Heart left ventricle (tissue), 16 donors: ENCODE results near the gene GNAT2. TPM values are rescaled to one million over a fixed set of nuclear protein-coding genes. Genes with fewer than 3 reads are reported as not detected.

ENCODE experiments used
- ATAC-seq, 4 donors: fragments of 200-7000 bp; cut with Tn5 transposase; one replicate each; pipeline ENCODE4 v1.9.1; 2020 to 2022; ENCODE audit warnings: moderate library complexity in 4 of 4, mild to moderate bottlenecking in 3 of 4, moderate number of reproducible peaks in 1 of 4
- DNase-seq, 5 donors: peaks; one replicate each; pipeline ENCODE4 v3.0.0-alpha.2; 2020
- H3K27ac ChIP-seq, 12 donors: fragments of 200-600 bp; sonication (generic) in 4 of 12; one replicate each; pipeline versions ENCODE4 v1.5.0 to v1.8.0; 2016 to 2022; ENCODE audit warnings: mild to moderate bottlenecking in 2 of 12
- H3K27me3 ChIP-seq, 9 donors: fragments of 200-600 bp; sonication (generic) in 2 of 9; one replicate each; pipeline versions ENCODE4 v1.5.1 to v1.8.0; 2016 to 2022; ENCODE audit warnings: mild to moderate bottlenecking in 3 of 9
- H3K36me3 ChIP-seq, 9 donors: fragments of 200-600 bp; sonication (generic) in 2 of 9; one replicate each; pipeline versions ENCODE4 v1.5.0 to v1.8.0; 2018 to 2022; ENCODE audit warnings: mild to moderate bottlenecking in 2 of 9
- H3K4me1 ChIP-seq, 12 donors: fragments of 200-600 bp; sonication (generic) in 4 of 12; one replicate each; pipeline versions ENCODE4 v1.5.0 to v1.8.0; 2016 to 2022; ENCODE audit warnings: mild to moderate bottlenecking in 3 of 12
- H3K4me3 ChIP-seq, 12 donors: fragments of 200-600 bp; sonication (generic) in 4 of 12; one replicate each; pipeline versions ENCODE4 v1.5.0 to v1.8.0; 2017 to 2022; ENCODE audit warnings: mild to moderate bottlenecking in 9 of 12, moderate library complexity in 4 of 12
- H3K9me3 ChIP-seq, 12 donors: fragments of 200-600 bp; sonication (generic) in 4 of 12; one replicate each; pipeline versions ENCODE4 v1.5.0 to v1.8.0; 2016 to 2022; ENCODE audit warnings: mild to moderate bottlenecking in 1 of 12
- POLR2A ChIP-seq, 2 donors: fragments of 450-650 bp; IDR thresholded peaks; one replicate each; pipeline ENCODE4 v1.6.1; 2017; ENCODE audit warnings: antibody characterized with exemption in 2 of 2, mild to moderate bottlenecking in 2 of 2, moderate library complexity in 2 of 2
- WGBS, 4 donors: extraction: QIAGEN DNeasy Blood & Tissue Kit in 2 of 4; methylation state at CpG; one replicate each; pipeline versions ENCODE4 v1.1.5 to v1.1.7; 2013 to 2018; 5-methylcytosine and 5-hydroxymethylcytosine counted together
- intact Hi-C, 10 donors: fragments of 100-400 bp; cut with DNase I; formaldehyde crosslinking; loops; one replicate each; pipeline versions ENCODE4 v1.11.1 to v1.14.2; 2022
- polyA plus RNA-seq, 2 donors: library from polyadenylated mRNA; stranded (reverse); fragments of 200-250 nt; gene quantifications; one replicate each; pipeline ENCODE4 v1.2.3, GENCODE V29; 2013
- total RNA-seq, 9 donors: library from RNA; depleted of rRNA in 2 of 9; stranded (reverse); fragments of >200 nt in 2 of 9; fragmentation: NEBNext Ultra II Directional in 3 of 9; extraction: Animal tissue kit (Norgen Biotek cat#: 25700) in 3 of 9; gene quantifications; one replicate each; pipeline versions ENCODE4 v1.1.0 to v1.2.4, GENCODE V29; 2016 to 2023
- TF ChIP-seq, protein P1 (sequence below), 12 donors: fragments of 200-600 bp; sonication (generic) in 4 of 12; IDR thresholded peaks; one replicate each; pipeline versions ENCODE4 v1.5.0 to v1.8.0; 2018 to 2022; ENCODE audit warnings: antibody characterized with exemption in 12 of 12, mild to moderate bottlenecking in 5 of 12
- donor health status: ischemic (EF 13 %, LVEDD 7.1; RV severe dilation, severe dysfunction).
- donor health status: healthy with polysubstance abuse.
- donor health status: DM: no; HTN: yes; CAD: no.
- donor health status: DM: no; HTN: no; CAD: no.
- donor health status: ischemic (EF 25% LVEDD 6.9; RV normal size, moderate dysfunction).
- donor health status: ischemic (EF 25% LVEDD 5.7; RV mildly dilated, moderate dysfunction).
- donor health status: healthy.
- donor health status: DM: yes; HTN: yes; CAD: no.
- donor health status: ischemic (EF 35%, LVEDD 5.7; RV mildly dilated, moderate dysfunction).
- donor health status: nonischemic (EF 11% LVEDD 7.7; RV severe dilation, severe dysfunction).
- donor health status: DM: yes; HTN: yes; CAD: no.
- donor health status: PGD.
- donor health status: ischemic (EF 29% LVEDD 5.4; RV normal size, mild dysfunction).
- donor health status: nonischemic (EF 23%, LVEDD 6.1; RV moderate dilation, normal function).

Gene GNAT2
- total and polyA plus RNA-seq, 11 donors: not detected

DNA sequence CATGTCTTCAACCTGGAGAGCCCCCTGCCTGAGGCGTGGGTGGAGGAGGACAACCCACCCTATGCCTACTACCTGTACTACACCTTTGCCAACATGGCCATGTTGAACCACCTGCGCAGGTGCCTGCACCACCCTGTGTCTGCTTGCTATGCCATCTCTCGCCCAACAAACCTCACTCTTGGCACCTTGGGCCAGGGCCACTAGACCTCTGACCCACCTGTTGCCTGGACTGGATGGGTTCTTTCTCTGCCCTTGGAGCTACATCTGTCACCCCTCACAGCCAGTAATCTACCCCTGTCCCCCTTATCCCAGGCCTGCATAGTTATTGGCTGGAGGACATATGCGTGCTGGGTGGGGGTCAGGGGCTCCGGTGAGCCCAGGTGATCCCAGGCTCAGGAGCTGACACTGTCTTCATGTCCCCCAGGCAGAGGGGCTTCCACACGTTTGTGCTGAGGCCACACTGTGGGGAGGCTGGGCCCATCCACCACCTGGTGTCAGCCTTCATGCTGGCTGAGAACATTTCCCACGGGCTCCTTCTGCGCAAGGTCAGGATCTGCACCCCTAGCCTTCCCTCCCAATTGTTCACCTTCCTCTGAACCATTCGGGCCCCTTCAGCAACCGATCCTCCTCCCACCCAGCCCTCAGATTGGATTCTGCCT is 10.1 kb upstream of the GNAT2 start:
- peaks cover 0 to 22% (median 3%) of the 10 kb centered on the region in 12 donors for H3K4me1 ChIP-seq
- H3K27me3 ChIP-seq: no peaks in the 10 kb centered on the region
- H3K4me3 ChIP-seq: no peak overlapping the region
- TF ChIP-seq, protein P1, sequence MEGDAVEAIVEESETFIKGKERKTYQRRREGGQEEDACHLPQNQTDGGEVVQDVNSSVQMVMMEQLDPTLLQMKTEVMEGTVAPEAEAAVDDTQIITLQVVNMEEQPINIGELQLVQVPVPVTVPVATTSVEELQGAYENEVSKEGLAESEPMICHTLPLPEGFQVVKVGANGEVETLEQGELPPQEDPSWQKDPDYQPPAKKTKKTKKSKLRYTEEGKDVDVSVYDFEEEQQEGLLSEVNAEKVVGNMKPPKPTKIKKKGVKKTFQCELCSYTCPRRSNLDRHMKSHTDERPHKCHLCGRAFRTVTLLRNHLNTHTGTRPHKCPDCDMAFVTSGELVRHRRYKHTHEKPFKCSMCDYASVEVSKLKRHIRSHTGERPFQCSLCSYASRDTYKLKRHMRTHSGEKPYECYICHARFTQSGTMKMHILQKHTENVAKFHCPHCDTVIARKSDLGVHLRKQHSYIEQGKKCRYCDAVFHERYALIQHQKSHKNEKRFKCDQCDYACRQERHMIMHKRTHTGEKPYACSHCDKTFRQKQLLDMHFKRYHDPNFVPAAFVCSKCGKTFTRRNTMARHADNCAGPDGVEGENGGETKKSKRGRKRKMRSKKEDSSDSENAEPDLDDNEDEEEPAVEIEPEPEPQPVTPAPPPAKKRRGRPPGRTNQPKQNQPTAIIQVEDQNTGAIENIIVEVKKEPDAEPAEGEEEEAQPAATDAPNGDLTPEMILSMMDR (IDR thresholded peaks at IDR 0.05): no peak
- TF ChIP-seq POLR2A (IDR thresholded peaks at IDR 0.05): no peak
- DNase-seq (peak in 1 of 5 donors; percentile 47), ATAC-seq (no peak)
- 89 to 95% (median 93%) methylated on average over 7 to 10 of the region's 10 CpGs for WGBS, 4 donors
- H3K36me3 ChIP-seq: peaks cover 0 to 63% (median 42%) of the 10 kb centered on the region in 9 donors
- H3K27ac ChIP-seq: no peak overlapping the region
- no peaks in the 10 kb centered on the region for H3K9me3 ChIP-seq
- intact Hi-C loops: loop anchor here in 6 of 10 donors (2.0 to 5.0 kb wide), 3 partner anchors 82 to 85 kb away; partner anchors contain the start of gene GNAI3 (in 4 of the 6)

DNA sequence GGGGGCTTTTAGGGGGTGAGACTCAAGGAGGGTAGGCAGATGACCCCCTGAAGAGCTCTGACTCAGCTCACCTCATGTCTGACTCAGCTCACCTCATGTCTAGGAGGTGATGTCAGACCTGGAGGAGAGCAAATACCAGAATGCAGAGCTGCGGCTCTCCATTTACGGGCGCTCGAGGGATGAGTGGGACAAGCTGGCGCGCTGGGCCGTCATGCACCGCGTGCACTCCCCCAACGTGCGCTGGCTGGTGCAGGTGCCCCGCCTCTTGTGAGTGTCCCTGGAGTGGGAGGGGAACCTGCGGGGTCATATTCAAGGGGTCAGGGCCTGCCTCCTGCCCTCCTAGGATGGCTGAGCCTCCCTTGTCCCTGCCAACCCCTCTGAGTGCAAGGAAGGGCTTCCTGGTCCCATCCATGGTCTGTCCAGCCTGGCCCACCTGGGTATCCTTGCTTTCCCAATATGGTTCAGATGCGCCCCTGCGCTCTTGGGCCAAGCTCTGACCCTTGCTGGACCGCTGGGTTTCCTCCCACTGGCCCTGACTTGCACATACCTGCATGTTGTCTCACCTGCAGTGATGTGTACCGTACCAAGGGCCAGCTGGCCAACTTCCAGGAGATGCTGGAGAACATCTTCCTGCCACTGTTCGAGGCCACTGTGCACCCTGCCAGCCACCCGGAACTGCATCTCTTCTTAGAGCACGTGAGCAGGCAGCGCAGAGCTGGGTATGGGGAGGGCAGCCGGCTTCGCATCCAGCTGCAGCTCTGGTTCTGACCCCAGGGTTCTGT is 9.3 kb upstream of the GNAT2 start:
- ATAC-seq: no peak

DNA sequence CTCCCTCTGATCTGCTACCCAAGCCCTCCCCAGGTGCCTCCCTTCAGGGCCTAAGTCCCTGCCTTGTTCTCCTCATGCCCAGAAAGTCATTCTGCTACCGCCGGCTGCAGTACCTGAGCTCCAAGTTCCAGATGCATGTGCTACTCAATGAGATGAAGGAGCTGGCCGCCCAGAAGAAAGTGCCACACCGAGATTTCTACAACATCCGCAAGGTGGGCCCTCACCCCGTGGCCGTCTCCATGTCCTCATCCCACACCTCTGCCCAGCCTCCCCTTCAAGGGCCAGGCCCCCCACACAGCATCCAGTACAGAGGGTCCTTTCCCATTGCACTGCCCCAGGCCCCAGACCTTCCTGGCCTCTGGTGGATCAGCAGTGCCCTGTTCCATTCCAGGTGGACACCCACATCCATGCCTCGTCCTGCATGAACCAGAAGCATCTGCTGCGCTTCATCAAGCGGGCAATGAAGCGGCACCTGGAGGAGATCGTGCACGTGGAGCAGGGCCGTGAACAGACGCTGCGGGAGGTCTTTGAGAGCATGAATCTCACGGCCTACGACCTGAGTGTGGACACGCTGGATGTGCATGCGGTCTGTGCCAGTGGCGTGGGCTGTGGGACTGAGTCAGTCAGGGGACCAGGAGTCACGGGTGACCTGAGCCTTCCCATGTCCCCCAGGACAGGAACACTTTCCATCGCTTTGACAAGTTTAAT is 8.4 kb upstream of the GNAT2 start:
- intact Hi-C loops: loop anchor here in 4 of 10 donors (2.0 to 5.0 kb wide), 3 partner anchors 81 to 83 kb away; partner anchors contain the start of gene GNAI3 (in 2 of the 4)

More for the DNA sequence above, 9.3 kb upstream of the GNAT2 start:
- Histone ChIP-seq H3K27ac (no peak overlapping the region), H3K9me3 (no peaks in the 10 kb centered on the region), H3K27me3 (no peaks in the 10 kb centered on the region), H3K4me1 (peaks cover 0 to 30% (median 11%) of the 10 kb centered on the region in 12 donors), H3K4me3 (no peak overlapping the region), H3K36me3 (peaks cover 0 to 63% (median 42%) of the 10 kb centered on the region in 9 donors)
- DNase-seq: no peak
- 85 to 94% (median 92%) methylated on average over 19 to 23 of the region's 23 CpGs for WGBS, 4 donors
- intact Hi-C loops: loop anchor here in 4 of 10 donors (2.0 to 5.0 kb wide), 3 partner anchors 81 to 84 kb away; partner anchors contain the start of gene GNAI3 (in 2 of the 4)
- TF ChIP-seq, protein P1 (IDR thresholded peaks at IDR 0.05): no peak
- TF ChIP-seq POLR2A (IDR thresholded peaks at IDR 0.05): no peak

More for the DNA sequence above, 8.4 kb upstream of the GNAT2 start:
- no peaks in the 10 kb centered on the region for H3K27me3 ChIP-seq
- no peak overlapping the region for H3K4me3 ChIP-seq
- peaks cover 0 to 63% (median 42%) of the 10 kb centered on the region in 9 donors for H3K36me3 ChIP-seq
- DNase-seq (no peak), ATAC-seq (no peak)
- no peaks in the 10 kb centered on the region for H3K9me3 ChIP-seq
- H3K27ac ChIP-seq: no peak overlapping the region
- WGBS, 4 donors: 93 to 94% (median 94%) methylated on average over 23 of the region's 23 CpGs
- peaks cover 0 to 38% (median 16%) of the 10 kb centered on the region in 12 donors for H3K4me1 ChIP-seq
- no peak for TF ChIP-seq POLR2A (IDR thresholded peaks at IDR 0.05)
- TF ChIP-seq, protein P1 (IDR thresholded peaks at IDR 0.05): no peak
